WTC11 (cell line): ENCODE results near the gene TCTN1. TPM values are rescaled to one million over a fixed set of nuclear protein-coding genes. Genes with fewer than 3 reads are reported as not detected.
A peak's percentile ranks its signal among the peaks of the same experiment; 100 is the strongest.

Source experiments
- ATAC-seq: fragments of 200-7000 bp; cut with Tn5 transposase; 2 replicates; pipeline ENCODE4 v1.10.0; 2021; ENCODE audit warnings: mild to moderate bottlenecking, moderate library complexity
- CTCF ChIA-PET: fragments of 300-600 bp; sonication (Branson Sonifier 250); formaldehyde crosslinking; loops from one replicate; lab custom pipeline; 2021; ENCODE audit warnings: antibody characterized with exemption; lab: Charles Lee
- POLR2A ChIA-PET: fragments of 350-600 bp; sonication (Branson Sonifier 250); formaldehyde crosslinking; loops from one replicate; lab custom pipeline; 2021; ENCODE audit warnings: antibody characterized with exemption; lab: Charles Lee
- DNase-seq: peaks from one replicate; pipeline ENCODE4 v3.0.0; 2021; ENCODE audit warnings: low spot score
- H3K27ac Mint-ChIP-seq: 2 replicates; pipeline ENCODE4 v1.8.0; 2021; ENCODE audit warnings: mixed read lengths
- H3K27me3 Mint-ChIP-seq: 2 replicates; pipeline ENCODE4 v1.8.0; 2021; ENCODE audit warnings: low read depth, mild to moderate bottlenecking, moderate library complexity, mixed read lengths
- H3K36me3 Mint-ChIP-seq: 2 replicates; pipeline ENCODE4 v1.8.0; 2021; ENCODE audit warnings: mixed read lengths
- H3K4me1 Mint-ChIP-seq: 2 replicates; pipeline ENCODE4 v1.8.0; 2022; ENCODE audit warnings: mixed read lengths
- H3K4me3 Mint-ChIP-seq: 2 replicates; pipeline ENCODE4 v1.8.0; 2021; ENCODE audit warnings: mild to moderate bottlenecking, moderate library complexity, mixed read lengths
- H3K9me3 Mint-ChIP-seq: 2 replicates; pipeline ENCODE4 v1.8.0; 2021; ENCODE audit warnings: mixed read lengths
- ARID4B ChIP-seq: sonication (generic); formaldehyde crosslinking; IDR thresholded peaks from 2 replicates; pipeline ENCODE4 v1.8.0; 2023; ENCODE audit warnings: missing genetic modification reagents, mild to moderate bottlenecking, borderline replicate concordance
- CREM ChIP-seq: sonication (generic); formaldehyde crosslinking; IDR thresholded peaks from 2 replicates; pipeline ENCODE4 v1.8.1; 2022; ENCODE audit warnings: mild to moderate bottlenecking, missing genetic modification reagents, moderate library complexity
- E2F5 ChIP-seq: sonication (generic); formaldehyde crosslinking; IDR thresholded peaks from 2 replicates; pipeline ENCODE4 v1.8.1; 2022; ENCODE audit warnings: mild to moderate bottlenecking, moderate library complexity, missing genetic modification reagents
- ELF4 ChIP-seq: sonication (generic); formaldehyde crosslinking; IDR thresholded peaks from 2 replicates; pipeline ENCODE4 v1.8.1; 2022; ENCODE audit warnings: low read depth, mild to moderate bottlenecking, moderate library complexity, missing genetic modification reagents
- GRHL2 ChIP-seq: fragments of 250-450 bp; sonication (Bioruptor Pico); IDR thresholded peaks from 2 replicates; pipeline ENCODE4 v1.8.0; 2022; ENCODE audit warnings: mild to moderate bottlenecking, moderate library complexity; ENCODE audit not compliant: insufficient replicate concordance, severe bottlenecking
- IRF1 ChIP-seq: sonication (generic); formaldehyde crosslinking; IDR thresholded peaks from 2 replicates; pipeline ENCODE4 v1.8.0; 2023; ENCODE audit warnings: missing genetic modification reagents
- JAZF1 ChIP-seq: fragments of 250-450 bp; sonication (Bioruptor Pico); IDR thresholded peaks from 2 replicates; pipeline ENCODE4 v1.9.0; 2021; ENCODE audit warnings: moderate library complexity, mild to moderate bottlenecking, inconsistent platforms
- NFYB ChIP-seq: sonication (generic); formaldehyde crosslinking; conservative IDR thresholded peaks from 2 replicates; pipeline ENCODE4 v1.8.0; 2022; ENCODE audit warnings: low read depth, missing genetic modification reagents
- RELA ChIP-seq: sonication (generic); formaldehyde crosslinking; IDR thresholded peaks from 2 replicates; pipeline ENCODE4 v1.8.1; 2022; ENCODE audit warnings: missing genetic modification reagents, mild to moderate bottlenecking, borderline replicate concordance
- TEAD4 ChIP-seq: sonication (generic); formaldehyde crosslinking; IDR thresholded peaks from 2 replicates; pipeline ENCODE4 v1.8.0; 2022; ENCODE audit warnings: mild to moderate bottlenecking, missing genetic modification reagents
- ZNF121 ChIP-seq: sonication (generic); formaldehyde crosslinking; IDR thresholded peaks from 2 replicates; pipeline ENCODE4 v1.8.0; 2023; ENCODE audit warnings: missing genetic modification reagents
- ZNF219 ChIP-seq: sonication (generic); formaldehyde crosslinking; IDR thresholded peaks from 2 replicates; pipeline ENCODE4 v1.8.0; 2023; ENCODE audit warnings: missing genetic modification reagents, mild to moderate bottlenecking, borderline replicate concordance
- ZNF317 ChIP-seq: sonication (generic); formaldehyde crosslinking; IDR thresholded peaks from 2 replicates; pipeline ENCODE4 v1.8.1; 2023; ENCODE audit warnings: low read depth, mild to moderate bottlenecking, moderate library complexity, missing genetic modification reagents, borderline replicate concordance
- ZNF396 ChIP-seq: fragments of 250-450 bp; sonication (Bioruptor Pico); IDR thresholded peaks from 2 replicates; pipeline ENCODE4 v1.8.0; 2021; ENCODE audit warnings: mild to moderate bottlenecking, moderate library complexity, borderline replicate concordance
- ZNF416 ChIP-seq: fragments of 250-450 bp; sonication (Bioruptor Pico); IDR thresholded peaks from 2 replicates; pipeline ENCODE4 v1.9.0; 2021; ENCODE audit warnings: mild to moderate bottlenecking, inconsistent platforms
- ZNF423 ChIP-seq: fragments of 250-450 bp; sonication (Bioruptor Pico); IDR thresholded peaks from 2 replicates; pipeline ENCODE4 v2.1.2; 2022; ENCODE audit warnings: mild to moderate bottlenecking, moderate library complexity
- ZSCAN18 ChIP-seq: fragments of 250-450 bp; sonication (Bioruptor Pico); IDR thresholded peaks from 2 replicates; pipeline ENCODE4 v2.1.2; 2022; ENCODE audit warnings: mild to moderate bottlenecking, moderate library complexity
- total RNA-seq: library from RNA; stranded (reverse); gene quantifications from 3 replicates; pipeline ENCODE4 v1.2.3, GENCODE V29; 2021

TCTN1 gene
- total RNA-seq, 1 experiment from 2014 or later: 10.3 TPM

- H3K4me1 Mint-ChIP-seq: no peaks in the 10 kb centered on the region
- DNase-seq: no peak
- CTCF ChIA-PET: interaction anchor here (0.6 to 1.6 kb wide), 7 partner anchors 13 to 334 kb away, joined by 3 to 7 read pairs (median 6); partner anchors contain the start of genes ARPC3, FAM216A and GPN3
Observed at GRCh38 chr12:110613071-110613770, 708 bp upstream of the TCTN1 start.

GRCh38 chr12:110615171-110615570 lies 1.2 kb downstream of the TCTN1 start:
- ATAC-seq (no peak), DNase-seq (no peak)
- Mint-ChIP-seq H3K4me3 (0 out of 2 replicates have a peak overlapping the region, but pooled peaks have one; percentile 18), H3K27me3 (peaks cover 4% of the 10 kb centered on the region), H3K27ac (no peak overlapping the region), H3K9me3 (no peaks in the 10 kb centered on the region), H3K36me3 (no peaks in the 10 kb centered on the region), H3K4me1 (0 out of 2 replicates have a peak, but pooled peaks cover 3% of the 10 kb centered on the region)
- TF ChIP-seq E2F5 (no peak), RELA (CRISPR knock-in tag) (no peak), ZSCAN18 (CRISPR knock-in tag) (no peak), ELF4 (CRISPR knock-in tag) (no peak), JAZF1 (no peak)
- ChIA-PET CTCF (no interaction called here), POLR2A (interaction anchor here (0.6 kb wide), 1 partner anchor 26 kb away, joined by 3 read pairs; no protein-coding TSS in a partner anchor)

More at GRCh38 chr12:110613071-110613770, 708 bp upstream of the TCTN1 start:
- Mint-ChIP-seq H3K27ac (no peak overlapping the region), H3K4me3 (peak overlapping the region; percentile 76), H3K36me3 (no peaks in the 10 kb centered on the region), H3K27me3 (peaks cover 4% of the 10 kb centered on the region), H3K9me3 (no peaks in the 10 kb centered on the region)
- ATAC-seq: peak; percentile 22
- no peak for TF ChIP-seq IRF1
- TF ChIP-seq ZNF423: no peak
- no peak for TF ChIP-seq TEAD4 (CRISPR knock-in tag)
- TF ChIP-seq ZNF121: peak; percentile 62; the same call in 1 of the 2 replicates
- POLR2A ChIA-PET: no interaction called here

GRCh38 chr12:110616471-110617115 lies 2.7 kb downstream of the TCTN1 start:
- H3K4me3 Mint-ChIP-seq: no peak overlapping the region

More at GRCh38 chr12:110616471-110617115, 2.7 kb downstream of the TCTN1 start:
- POLR2A ChIA-PET: no interaction called here
- DNase-seq (no peak), ATAC-seq (no peak)
- CTCF ChIA-PET: no interaction called here
- H3K27me3 Mint-ChIP-seq: peaks cover 4% of the 10 kb centered on the region
- 0 out of 2 replicates have a peak, but pooled peaks cover 3% of the 10 kb centered on the region for H3K4me1 Mint-ChIP-seq
- TF ChIP-seq NFYB (CRISPR knock-in tag): no peak
- no peak for TF ChIP-seq ARID4B (CRISPR knock-in tag)
- no peak for TF ChIP-seq ZNF416 (CRISPR knock-in tag)
- TF ChIP-seq ZNF219: no peak
- TF ChIP-seq ZNF396 (CRISPR knock-in tag): no peak
- no peak for TF ChIP-seq CREM (CRISPR knock-in tag)
- TF ChIP-seq ZNF317 (CRISPR knock-in tag): no peak
- no peak for TF ChIP-seq GRHL2
- H3K27ac Mint-ChIP-seq: no peak overlapping the region
- H3K36me3 Mint-ChIP-seq: no peaks in the 10 kb centered on the region
- H3K9me3 Mint-ChIP-seq: no peaks in the 10 kb centered on the region
